ENCODE measurements around the gene B4GALT2. TPM values are rescaled to one million over a fixed set of nuclear protein-coding genes. Genes with fewer than 3 reads are reported as not detected.
A peak's percentile ranks its signal among the peaks of the same experiment; 100 is the strongest.

The B4GALT2 gene
- total and polyA plus RNA-seq, 9 of the 15 experiments (the other 6 are each of a cell fraction or from before 2014, with no cell fraction given): 1.3 to 86.8 (median 43.8) TPM

DNA sequence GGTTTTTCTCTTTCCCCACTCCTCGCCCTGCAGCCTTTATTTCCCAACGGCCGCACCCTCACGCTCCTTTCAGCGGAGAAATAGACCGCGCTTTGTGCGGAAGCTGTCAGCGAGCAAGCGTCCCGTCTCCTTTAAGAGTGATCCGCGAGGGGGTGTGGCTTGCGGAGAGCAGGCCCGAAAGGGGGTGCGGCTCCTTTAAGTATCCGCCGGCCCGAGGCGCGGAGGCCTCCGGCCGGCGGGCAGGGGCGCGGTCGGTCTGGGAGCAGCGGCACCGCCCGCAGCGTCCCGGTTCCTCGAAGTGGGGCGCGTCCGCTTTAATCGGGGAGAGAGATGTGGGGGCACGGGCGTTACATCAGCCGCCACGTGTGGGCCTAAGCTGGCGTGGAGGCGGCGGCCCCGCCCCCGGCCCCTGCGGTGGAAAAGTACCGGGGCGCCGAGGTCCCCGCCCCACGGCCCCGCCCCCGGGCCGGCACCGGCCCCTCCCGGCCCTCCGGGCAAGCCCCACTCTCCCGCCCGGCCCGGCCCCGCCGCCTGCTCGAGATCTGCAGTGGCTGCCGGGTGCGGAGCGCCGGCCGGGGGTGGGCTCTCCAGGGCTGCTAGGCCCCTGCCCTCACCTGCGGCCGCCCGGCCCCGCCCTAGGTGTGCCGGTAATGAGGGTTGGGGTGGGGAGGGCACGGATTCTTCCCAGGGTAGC is 51.0 kb downstream of the B4GALT2 start (continued):
- TF ChIP-seq KDM2B (CRISPR knock-in tag; IDR thresholded peaks at IDR 0.05) (peak; percentile 69), JUN (IDR thresholded peaks at IDR 0.05; ENCODE audit: borderline replicate concordance, low read depth, low read length) (peak; percentile 49; the same call in 1 of the 2 replicates), JUN (CRISPR knock-in tag; IDR thresholded peaks at IDR 0.05; ENCODE audit: borderline replicate concordance) (no peak), TEAD2 (tag; IDR thresholded peaks at IDR 0.05) (no peak), CSDE1 (IDR thresholded peaks at IDR 0.05) (no peak), RAD51 (IDR thresholded peaks at IDR 0.05; ENCODE audit: borderline replicate concordance, low read depth) (no peak), TAF7 (tag; IDR thresholded peaks at IDR 0.05) (no peak), ZNF41 (CRISPR knock-in tag; conservative IDR thresholded peaks at IDR 0.05) (no peak), ZNF134 (CRISPR knock-in tag; conservative IDR thresholded peaks at IDR 0.05) (no peak), EHMT2 (IDR thresholded peaks at IDR 0.05) (no peak; the same call in 1 of the 2 replicates), MXI1 (IDR thresholded peaks at IDR 0.05; ENCODE audit: low read depth, low read length) (peak; percentile 94), SLC30A9 (CRISPR knock-in tag; IDR thresholded peaks at IDR 0.05) (no peak), KHSRP (IDR thresholded peaks at IDR 0.05) (no peak), PYGO2 (tag; IDR thresholded peaks at IDR 0.05) (no peak), HDAC6 (IDR thresholded peaks at IDR 0.05; ENCODE audit: low read depth, low read length) (no peak), ZNF282 (CRISPR knock-in tag; IDR thresholded peaks at IDR 0.05) (0 out of 2 replicates have a peak, but pooled peaks have one; percentile 31), HDAC1 (IDR thresholded peaks at IDR 0.05) (peak; percentile 11 to 76; a peak in 1 of 4 replicates), ELF2 (CRISPR knock-in tag; IDR thresholded peaks at IDR 0.05) (no peak), DNMT1 (IDR thresholded peaks at IDR 0.05) (no peak), POLR2H (tag; IDR thresholded peaks at IDR 0.05; ENCODE audit: low read depth) (no peak), STAT5A (IDR thresholded peaks at IDR 0.05; ENCODE audit: borderline replicate concordance, low read length) (peak; percentile 21; the same call in 1 of the 2 replicates), PCBP2 (IDR thresholded peaks at IDR 0.05; ENCODE audit: low read depth, low read length, poor library complexity, severe bottlenecking) (no peak)
- TF ChIP-seq, protein P1, sequence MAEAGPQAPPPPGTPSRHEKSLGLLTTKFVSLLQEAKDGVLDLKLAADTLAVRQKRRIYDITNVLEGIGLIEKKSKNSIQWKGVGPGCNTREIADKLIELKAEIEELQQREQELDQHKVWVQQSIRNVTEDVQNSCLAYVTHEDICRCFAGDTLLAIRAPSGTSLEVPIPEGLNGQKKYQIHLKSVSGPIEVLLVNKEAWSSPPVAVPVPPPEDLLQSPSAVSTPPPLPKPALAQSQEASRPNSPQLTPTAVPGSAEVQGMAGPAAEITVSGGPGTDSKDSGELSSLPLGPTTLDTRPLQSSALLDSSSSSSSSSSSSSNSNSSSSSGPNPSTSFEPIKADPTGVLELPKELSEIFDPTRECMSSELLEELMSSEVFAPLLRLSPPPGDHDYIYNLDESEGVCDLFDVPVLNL (CRISPR knock-in tag; IDR thresholded peaks at IDR 0.05; ENCODE audit: low read depth): no peak
- TF ChIP-seq, protein P2, sequence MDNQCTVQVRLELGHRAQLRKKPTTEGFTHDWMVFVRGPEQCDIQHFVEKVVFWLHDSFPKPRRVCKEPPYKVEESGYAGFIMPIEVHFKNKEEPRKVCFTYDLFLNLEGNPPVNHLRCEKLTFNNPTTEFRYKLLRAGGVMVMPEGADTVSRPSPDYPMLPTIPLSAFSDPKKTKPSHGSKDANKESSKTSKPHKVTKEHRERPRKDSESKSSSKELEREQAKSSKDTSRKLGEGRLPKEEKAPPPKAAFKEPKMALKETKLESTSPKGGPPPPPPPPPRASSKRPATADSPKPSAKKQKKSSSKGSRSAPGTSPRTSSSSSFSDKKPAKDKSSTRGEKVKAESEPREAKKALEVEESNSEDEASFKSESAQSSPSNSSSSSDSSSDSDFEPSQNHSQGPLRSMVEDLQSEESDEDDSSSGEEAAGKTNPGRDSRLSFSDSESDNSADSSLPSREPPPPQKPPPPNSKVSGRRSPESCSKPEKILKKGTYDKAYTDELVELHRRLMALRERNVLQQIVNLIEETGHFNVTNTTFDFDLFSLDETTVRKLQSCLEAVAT (IDR thresholded peaks at IDR 0.05): 0 out of 4 replicates have a peak, but pooled peaks have one; percentile 35 to 55
- TF ChIP-seq, protein P3, sequence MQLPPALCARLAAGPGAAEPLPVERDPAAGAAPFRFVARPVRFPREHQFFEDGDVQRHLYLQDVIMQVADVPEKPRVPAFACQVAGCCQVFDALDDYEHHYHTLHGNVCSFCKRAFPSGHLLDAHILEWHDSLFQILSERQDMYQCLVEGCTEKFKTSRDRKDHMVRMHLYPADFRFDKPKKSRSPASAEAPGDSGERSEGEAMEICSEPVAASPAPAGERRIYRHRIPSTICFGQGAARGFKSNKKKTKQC (CRISPR knock-in tag; IDR thresholded peaks at IDR 0.05): no peak
- TF ChIP-seq, protein P4, sequence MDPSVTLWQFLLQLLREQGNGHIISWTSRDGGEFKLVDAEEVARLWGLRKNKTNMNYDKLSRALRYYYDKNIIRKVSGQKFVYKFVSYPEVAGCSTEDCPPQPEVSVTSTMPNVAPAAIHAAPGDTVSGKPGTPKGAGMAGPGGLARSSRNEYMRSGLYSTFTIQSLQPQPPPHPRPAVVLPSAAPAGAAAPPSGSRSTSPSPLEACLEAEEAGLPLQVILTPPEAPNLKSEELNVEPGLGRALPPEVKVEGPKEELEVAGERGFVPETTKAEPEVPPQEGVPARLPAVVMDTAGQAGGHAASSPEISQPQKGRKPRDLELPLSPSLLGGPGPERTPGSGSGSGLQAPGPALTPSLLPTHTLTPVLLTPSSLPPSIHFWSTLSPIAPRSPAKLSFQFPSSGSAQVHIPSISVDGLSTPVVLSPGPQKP (CRISPR knock-in tag; IDR thresholded peaks at IDR 0.05): no peak
- TF ChIP-seq, protein P5, sequence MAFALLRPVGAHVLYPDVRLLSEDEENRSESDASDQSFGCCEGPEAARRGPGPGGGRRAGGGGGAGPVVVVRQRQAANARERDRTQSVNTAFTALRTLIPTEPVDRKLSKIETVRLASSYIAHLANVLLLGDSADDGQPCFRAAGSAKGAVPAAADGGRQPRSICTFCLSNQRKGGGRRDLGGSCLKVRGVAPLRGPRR (CRISPR knock-in tag; IDR thresholded peaks at IDR 0.05): no peak

All from K562 (cell line).